HepG2 (cell line): ENCODE results near the gene RPS6KA2. TPM values are rescaled to one million over a fixed set of nuclear protein-coding genes. Genes with fewer than 3 reads are reported as not detected.
A peak's percentile ranks its signal among the peaks of the same experiment; 100 is the strongest.

Experiments
- AGO2 ChIP-seq: fragments of 200-400 bp; formaldehyde crosslinking; optimal IDR thresholded peaks from 2 replicates; pipeline ENCODE3; 2017; ENCODE audit warnings: mild to moderate bottlenecking, low read depth, low read length, moderate library complexity
- CENPBD1 ChIP-seq: sonication (generic); formaldehyde crosslinking; IDR thresholded peaks from 2 replicates; pipeline ENCODE4 v1.8.0; 2022; ENCODE audit warnings: missing genetic modification reagents, low read depth, mild to moderate bottlenecking, borderline replicate concordance
- CSRNP2 ChIP-seq: sonication (generic); formaldehyde crosslinking; conservative IDR thresholded peaks from 2 replicates; pipeline ENCODE4 v1.8.0; 2022; ENCODE audit warnings: low read depth, missing genetic modification reagents
- FOXO1 ChIP-seq: sonication (generic); formaldehyde crosslinking; IDR thresholded peaks from 2 replicates; pipeline ENCODE4 v1.4.0; 2020; ENCODE audit warnings: missing genetic modification reagents
- HDAC1 ChIP-seq: sonication (generic); formaldehyde crosslinking; IDR thresholded peaks from 2 replicates; pipeline ENCODE4 v1.5.1; 2020; ENCODE audit warnings: mild to moderate bottlenecking, missing genetic modification reagents
- HMGXB4 ChIP-seq, 2 experiments: sonication (generic) in 1 of 2; formaldehyde crosslinking in 1 of 2; IDR thresholded peaks; 2 replicates each; pipeline versions ENCODE4 v1.4.0 to v1.6.1; 2018 to 2020; ENCODE audit warnings: missing genetic modification reagents in 2 of 2, borderline replicate concordance in 1 of 2, low read depth in 1 of 2, mild to moderate bottlenecking in 1 of 2, missing biosample characterization in 1 of 2
- IKZF5 ChIP-seq: IDR thresholded peaks from 2 replicates; pipeline ENCODE4 v1.6.1; 2018; ENCODE audit warnings: missing genetic modification reagents, mild to moderate bottlenecking, missing compliant biosample characterization
- PHF5A ChIP-seq: IDR thresholded peaks from one replicate; pipeline ENCODE4 v1.6.1; 2018; ENCODE audit warnings: low read depth, missing genetic modification reagents; ENCODE audit not compliant: unreplicated experiment
- RFX1 ChIP-seq: fragments of 450-650 bp; IDR thresholded peaks from 2 replicates; pipeline ENCODE4 v1.6.1; 2017
- ZMAT5 ChIP-seq: sonication (generic); formaldehyde crosslinking; IDR thresholded peaks from 2 replicates; pipeline ENCODE4 v1.5.0; 2020; ENCODE audit warnings: mild to moderate bottlenecking, low read depth, missing genetic modification reagents, borderline replicate concordance
- ZNF260 ChIP-seq: sonication (generic); formaldehyde crosslinking; IDR thresholded peaks from 2 replicates; pipeline ENCODE4 v1.4.0; 2020; ENCODE audit warnings: missing genetic modification reagents, low read depth, mild to moderate bottlenecking, borderline replicate concordance
- ZNF362 ChIP-seq: sonication (generic); formaldehyde crosslinking; IDR thresholded peaks from 2 replicates; pipeline ENCODE4 v1.4.0; 2020; ENCODE audit warnings: missing genetic modification reagents, mild to moderate bottlenecking, borderline replicate concordance
- ZNF430 ChIP-seq: sonication (generic); formaldehyde crosslinking; IDR thresholded peaks from 2 replicates; pipeline ENCODE4 v1.9.0; 2021; ENCODE audit warnings: mild to moderate bottlenecking, missing genetic modification reagents
- ZNF607 ChIP-seq: sonication (generic); formaldehyde crosslinking; IDR thresholded peaks from 2 replicates; pipeline ENCODE4 v1.5.1; 2020; ENCODE audit warnings: missing genetic modification reagents, mild to moderate bottlenecking, borderline replicate concordance
- ZNF720 ChIP-seq: sonication (generic); formaldehyde crosslinking; IDR thresholded peaks from 2 replicates; pipeline ENCODE4 v1.4.0; 2020; ENCODE audit warnings: missing genetic modification reagents
- ZSCAN5A ChIP-seq: sonication (generic); formaldehyde crosslinking; IDR thresholded peaks from 2 replicates; pipeline ENCODE4 v1.8.0; 2022; ENCODE audit warnings: mild to moderate bottlenecking, missing genetic modification reagents, borderline replicate concordance
- ZUFSP ChIP-seq: sonication (generic); formaldehyde crosslinking; IDR thresholded peaks from 2 replicates; pipeline ENCODE4 v1.9.0; 2021; ENCODE audit warnings: missing genetic modification reagents, mild to moderate bottlenecking, borderline replicate concordance
- polyA plus RNA-seq, 8 experiments: library from polyadenylated mRNA; depleted of rRNA in 3 of 8; stranded (reverse) in 7 of 8; unstranded in 1 of 8; fragments of >200 nt; fragmentation: Illumina TruSeq in 4 of 8; extraction: Trizol in 4 of 8; gene quantifications; 2 replicates each; pipeline versions ENCODE4 v1.2.1 to v1.2.3, GENCODE V29; 2011 to 2016; ENCODE audit warnings: low read depth in 4 of 8, missing spikeins in 1 of 8, mixed read lengths in 1 of 8; ENCODE audit not compliant: insufficient read depth in 1 of 8
- total RNA-seq, 5 experiments: library from RNA; depleted of rRNA; stranded (reverse); fragments of >200 nt; fragmentation: Illumina TruSeq; extraction: Trizol; gene quantifications; 2 replicates each; pipeline ENCODE4 v1.2.3, GENCODE V29; 2016; ENCODE audit warnings: low read depth in 1 of 5

Gene RPS6KA2
- total and polyA plus RNA-seq, 2 of the 13 experiments (the other 11 are each of a cell fraction or from before 2014, with no cell fraction given): 0.22 to 0.38 TPM

GRCh38 chr6:166420351-166420750, 206.7 kb downstream of the RPS6KA2 start (continued):
- TF ChIP-seq ZUFSP (CRISPR knock-in tag) (no peak), AGO2 (no peak), CSRNP2 (CRISPR knock-in tag) (no peak), ZNF260 (CRISPR knock-in tag) (no peak), ZNF362 (CRISPR knock-in tag) (no peak), CENPBD1 (CRISPR knock-in tag) (no peak), ZNF607 (no peak), RFX1 (no peak), ZNF430 (no peak), PHF5A (CRISPR knock-in tag) (no peak), IKZF5 (CRISPR knock-in tag) (0 out of 2 replicates have a peak, but pooled peaks have one; percentile 48), ZNF720 (CRISPR knock-in tag) (no peak), ZSCAN5A (CRISPR knock-in tag) (no peak), FOXO1 (CRISPR knock-in tag) (peak; percentile 38; the same call in 1 of the 2 replicates), HMGXB4 (CRISPR knock-in tag; IDR thresholded peaks at IDR 0.05; ENCODE audit: borderline replicate concordance in 1 of 2, low read depth in 1 of 2) (peak; percentile 62 to 71; a peak in 2 of 4 replicates), ZMAT5 (CRISPR knock-in tag) (no peak), HDAC1 (CRISPR knock-in tag) (peak; percentile 47; the same call in 1 of the 2 replicates)
